Loucy (cell line): ENCODE data around the gene SH3RF1.

Experiments used
- H2AFZ ChIP-seq: fragments of 200-600 bp; sonication (generic); 2 replicates; pipeline ENCODE4 v1.6.0; 2016; ENCODE audit warnings: antibody characterized with exemption, mild to moderate bottlenecking, low read length, moderate library complexity
- H3F3A ChIP-seq: fragments of 200-600 bp; 2 replicates; pipeline ENCODE4 v1.6.0; 2016; ENCODE audit warnings: antibody characterized with exemption, low read depth, mild to moderate bottlenecking
- H3K27me3 ChIP-seq: fragments of 200-600 bp; sonication (generic); 2 replicates; pipeline ENCODE4 v1.6.1; 2014; ENCODE audit warnings: low read length, mild to moderate bottlenecking; ENCODE audit not compliant: insufficient read depth, poor library complexity, severe bottlenecking
- H3K36me3 ChIP-seq: fragments of 200-600 bp; sonication (generic); 2 replicates; pipeline ENCODE4 v1.6.1; 2016; ENCODE audit warnings: low read length; ENCODE audit not compliant: insufficient read depth
- H3K4me1 ChIP-seq: fragments of 200-600 bp; sonication (generic); 2 replicates; pipeline ENCODE4 v1.5.1; 2014; ENCODE audit warnings: low read length, mild to moderate bottlenecking; ENCODE audit not compliant: insufficient read depth, poor library complexity, severe bottlenecking
- H3K4me2 ChIP-seq: fragments of 200-600 bp; sonication (generic); 2 replicates; pipeline ENCODE4 v1.6.0; 2014; ENCODE audit warnings: antibody characterized with exemption, low read length, low read depth, mild to moderate bottlenecking; ENCODE audit not compliant: poor library complexity, severe bottlenecking
- H3K4me3 ChIP-seq: fragments of 200-600 bp; sonication (generic); 2 replicates; pipeline ENCODE4 v1.5.1; 2014; ENCODE audit warnings: low read length, mild to moderate bottlenecking, mixed read lengths; ENCODE audit not compliant: poor library complexity, severe bottlenecking
- H3K79me2 ChIP-seq: fragments of 200-600 bp; sonication (generic); 2 replicates; pipeline ENCODE4 v1.6.1; 2014; ENCODE audit warnings: low read length; ENCODE audit not compliant: insufficient read depth
- H3K9ac ChIP-seq: fragments of 200-600 bp; sonication (generic); 2 replicates; pipeline ENCODE4 v1.6.0; 2014; ENCODE audit warnings: mild to moderate bottlenecking, low read depth, low read length, moderate library complexity; ENCODE audit not compliant: poor library complexity, severe bottlenecking
- H3K9me2 ChIP-seq: fragments of 200-600 bp; sonication (generic); replicated peaks from 2 replicates; pipeline ENCODE4 v1.6.1; 2016; ENCODE audit warnings: low read depth, low read length, mixed read lengths
- H3K9me3 ChIP-seq: fragments of 200-600 bp; sonication (generic); 2 replicates; pipeline ENCODE4 v1.6.1; 2014; ENCODE audit warnings: mild to moderate bottlenecking, antibody characterized with exemption, low read length, low read depth; ENCODE audit not compliant: insufficient read depth
- H4K20me1 ChIP-seq: fragments of 200-600 bp; sonication (generic); 2 replicates; pipeline ENCODE4 v1.6.0; 2014; ENCODE audit warnings: antibody characterized with exemption, low read length, mild to moderate bottlenecking; ENCODE audit not compliant: insufficient read depth, poor library complexity, severe bottlenecking
- EZH2phosphoT487 ChIP-seq: fragments of 200-600 bp; IDR thresholded peaks from 2 replicates; pipeline ENCODE4 v1.6.1; 2018; ENCODE audit warnings: antibody characterized with exemption, mild to moderate bottlenecking, moderate library complexity, borderline replicate concordance
- TF ChIP-seq, protein P1 (sequence below): fragments of 200-600 bp; sonication (generic); conservative IDR thresholded peaks from 2 replicates; pipeline ENCODE4 v1.5.1; 2014; ENCODE audit warnings: mild to moderate bottlenecking, antibody characterized with exemption, low read length

SH3RF1 gene

DNA sequence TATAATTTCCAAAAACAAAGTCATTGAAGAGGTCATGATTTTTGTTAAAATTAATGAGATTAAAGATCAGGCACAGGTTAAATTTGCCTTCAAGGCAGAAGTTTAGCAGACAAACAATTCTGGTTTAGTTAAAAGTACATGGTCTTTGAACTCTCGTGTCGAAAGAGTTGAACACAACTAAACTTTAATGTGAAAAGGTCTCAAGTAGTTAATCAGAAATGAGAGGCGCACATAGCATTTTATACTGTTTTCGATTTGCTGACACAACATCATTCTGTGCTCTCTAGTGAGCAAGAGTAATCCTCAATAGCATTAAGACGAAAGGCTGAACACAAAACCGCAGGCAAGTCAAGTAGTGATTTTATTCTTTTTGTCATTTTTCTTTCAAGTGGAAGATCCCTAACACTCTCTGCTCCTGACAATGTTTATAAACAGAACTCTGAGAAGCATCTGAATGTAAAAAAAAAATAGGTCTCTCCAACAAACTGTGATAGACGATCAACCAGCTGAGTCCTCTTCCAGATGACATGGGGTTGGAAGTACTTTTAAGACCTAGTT lies 49.8 kb downstream of the SH3RF1 start:
- Histone ChIP-seq H3K4me1 (peaks cover 26% of the 10 kb centered on the region), H3F3A (no peaks in the 10 kb centered on the region), H3K36me3 (no peaks in the 10 kb centered on the region), H3K9me3 (no peaks in the 10 kb centered on the region), H3K9ac (no peak overlapping the region), H3K4me3 (no peak overlapping the region), H3K9me2 (no peaks in the 10 kb centered on the region), H3K27me3 (no peaks in the 10 kb centered on the region), H2AFZ (no peak overlapping the region), H4K20me1 (no peaks in the 10 kb centered on the region), H3K79me2 (no peaks in the 10 kb centered on the region), H3K4me2 (no peak overlapping the region)
- TF ChIP-seq EZH2phosphoT487: no peak
- TF ChIP-seq, protein P1, sequence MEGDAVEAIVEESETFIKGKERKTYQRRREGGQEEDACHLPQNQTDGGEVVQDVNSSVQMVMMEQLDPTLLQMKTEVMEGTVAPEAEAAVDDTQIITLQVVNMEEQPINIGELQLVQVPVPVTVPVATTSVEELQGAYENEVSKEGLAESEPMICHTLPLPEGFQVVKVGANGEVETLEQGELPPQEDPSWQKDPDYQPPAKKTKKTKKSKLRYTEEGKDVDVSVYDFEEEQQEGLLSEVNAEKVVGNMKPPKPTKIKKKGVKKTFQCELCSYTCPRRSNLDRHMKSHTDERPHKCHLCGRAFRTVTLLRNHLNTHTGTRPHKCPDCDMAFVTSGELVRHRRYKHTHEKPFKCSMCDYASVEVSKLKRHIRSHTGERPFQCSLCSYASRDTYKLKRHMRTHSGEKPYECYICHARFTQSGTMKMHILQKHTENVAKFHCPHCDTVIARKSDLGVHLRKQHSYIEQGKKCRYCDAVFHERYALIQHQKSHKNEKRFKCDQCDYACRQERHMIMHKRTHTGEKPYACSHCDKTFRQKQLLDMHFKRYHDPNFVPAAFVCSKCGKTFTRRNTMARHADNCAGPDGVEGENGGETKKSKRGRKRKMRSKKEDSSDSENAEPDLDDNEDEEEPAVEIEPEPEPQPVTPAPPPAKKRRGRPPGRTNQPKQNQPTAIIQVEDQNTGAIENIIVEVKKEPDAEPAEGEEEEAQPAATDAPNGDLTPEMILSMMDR: no peak

DNA sequence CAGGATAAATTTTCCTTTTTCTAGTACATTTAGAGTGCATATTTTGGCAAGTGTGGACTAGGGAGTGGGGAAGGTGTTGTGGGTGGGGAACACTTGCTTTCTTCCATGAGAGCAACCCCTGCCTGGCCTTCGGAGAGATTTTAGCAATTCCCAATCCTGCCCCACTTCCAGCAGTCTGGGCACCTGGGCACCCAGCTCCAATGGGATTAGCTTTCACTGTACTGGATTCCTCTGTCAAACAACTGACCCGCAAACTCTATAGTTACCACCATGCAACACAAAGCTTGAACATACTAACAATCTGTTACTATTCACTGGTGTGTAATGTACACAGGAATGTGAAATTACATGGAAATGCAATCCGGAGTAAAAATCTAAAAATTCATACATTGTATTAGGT lies 50.3 kb downstream of the SH3RF1 start:
- no peak overlapping the region for H3K4me3 ChIP-seq
- no peaks in the 10 kb centered on the region for H4K20me1 ChIP-seq
- H3K79me2 ChIP-seq: no peaks in the 10 kb centered on the region
- no peak overlapping the region for H2AFZ ChIP-seq
- TF ChIP-seq, protein P1: no peak
- TF ChIP-seq EZH2phosphoT487: no peak
- H3F3A ChIP-seq: no peaks in the 10 kb centered on the region
- H3K4me1 ChIP-seq: peaks cover 23% of the 10 kb centered on the region
- no peaks in the 10 kb centered on the region for H3K9me3 ChIP-seq
- H3K36me3 ChIP-seq: no peaks in the 10 kb centered on the region
- no peak overlapping the region for H3K9ac ChIP-seq
- no peak overlapping the region for H3K4me2 ChIP-seq
- H3K9me2 ChIP-seq: no peaks in the 10 kb centered on the region
- no peaks in the 10 kb centered on the region for H3K27me3 ChIP-seq

DNA sequence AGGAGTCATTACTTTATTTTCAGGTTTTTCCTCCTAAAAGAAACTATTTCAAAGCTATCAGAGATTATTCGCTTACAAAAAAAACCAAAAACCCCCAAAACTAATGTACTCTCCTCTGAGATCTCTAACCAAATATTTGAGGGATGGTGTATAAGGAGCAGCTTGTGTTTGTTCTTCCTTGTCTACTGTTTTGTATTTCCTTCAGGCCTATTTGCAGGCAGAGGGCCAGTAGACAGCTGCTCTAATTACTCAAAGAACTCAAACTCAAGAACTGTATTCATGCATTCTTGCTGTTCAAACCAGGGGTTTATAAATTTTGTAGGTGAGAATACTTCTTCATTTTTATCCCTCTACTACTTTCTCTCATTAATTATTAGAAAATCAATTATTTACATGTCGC lies 51.3 kb downstream of the SH3RF1 start:
- no peaks in the 10 kb centered on the region for H3K79me2 ChIP-seq
- H4K20me1 ChIP-seq: no peaks in the 10 kb centered on the region
- peaks cover 16% of the 10 kb centered on the region for H3K4me1 ChIP-seq
- no peak overlapping the region for H3K9ac ChIP-seq
- H3K27me3 ChIP-seq: no peaks in the 10 kb centered on the region
- H3K9me2 ChIP-seq: no peaks in the 10 kb centered on the region
- no peak for TF ChIP-seq EZH2phosphoT487
- TF ChIP-seq, protein P1: no peak
- no peaks in the 10 kb centered on the region for H3K36me3 ChIP-seq
- no peaks in the 10 kb centered on the region for H3F3A ChIP-seq
- no peak overlapping the region for H3K4me2 ChIP-seq
- H3K4me3 ChIP-seq: no peak overlapping the region
- no peak overlapping the region for H2AFZ ChIP-seq
- H3K9me3 ChIP-seq: no peaks in the 10 kb centered on the region
